AG10803 (cell line): Measurements from ENCODE around the gene ARL3.
"Not testable (repeated sequence)": the region's sequence is repeated elsewhere in the genome, so short reads cannot be mapped to it uniquely, and the experiment has no call there.

ENCODE experiments used
- DNase-seq: peaks from one replicate; pipeline ENCODE4 v3.0.0; 2010; ENCODE audit warnings: low read depth
- H3K4me3 ChIP-seq: 2 replicates; pipeline ENCODE4 v1.5.1; 2011; ENCODE audit warnings: mild to moderate bottlenecking, low read length, control low read depth
- CTCF ChIP-seq: conservative IDR thresholded peaks from 2 replicates; pipeline ENCODE4 v1.5.1; 2011; ENCODE audit warnings: mild to moderate bottlenecking, low read length, control low read depth, inconsistent platforms

Gene ARL3

GRCh38 chr10:102702742-102703141 is 11.5 kb downstream of the ARL3 start:
- H3K4me3 ChIP-seq = no peak overlapping the region
- no peak for DNase-seq
- TF ChIP-seq CTCF = no peak

- DNase-seq = no peak
- H3K4me3 ChIP-seq = no peak overlapping the region
- no peak for TF ChIP-seq CTCF
These were observed 12.4 kb downstream of the ARL3 start for GRCh38 chr10:102701796-102702195.

DNA sequence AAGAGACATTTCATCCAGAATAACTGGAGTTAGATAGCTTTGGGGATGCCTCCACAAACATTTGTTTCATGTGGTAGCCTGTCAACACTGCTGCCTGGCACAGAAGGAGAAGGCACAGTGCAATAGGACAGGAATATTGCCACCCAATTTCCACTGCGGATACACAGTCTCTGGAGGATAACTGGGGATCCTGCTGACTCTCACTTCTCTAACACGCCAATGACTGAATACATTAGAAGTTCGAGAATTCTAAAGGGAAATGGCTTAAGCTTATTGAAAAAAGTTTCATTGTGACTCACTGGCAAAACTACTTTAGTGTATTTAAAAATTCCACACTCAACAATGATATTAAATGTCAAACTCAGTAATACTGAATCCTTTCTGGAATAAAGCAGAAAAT is 12.9 kb downstream of the ARL3 start:
- no peak overlapping the region for H3K4me3 ChIP-seq
- DNase-seq = no peak
- TF ChIP-seq CTCF = no peak

GRCh38 chr10:102698894-102699293 is 15.3 kb downstream of the ARL3 start:
- DNase-seq = no peak
- H3K4me3 ChIP-seq = no peak overlapping the region
- TF ChIP-seq CTCF = no peak

- DNase-seq = no peak
- H3K4me3 ChIP-seq = no peak overlapping the region
- TF ChIP-seq CTCF = no peak
These were observed 17.5 kb downstream of the ARL3 start for GRCh38 chr10:102696736-102697135.

DNA sequence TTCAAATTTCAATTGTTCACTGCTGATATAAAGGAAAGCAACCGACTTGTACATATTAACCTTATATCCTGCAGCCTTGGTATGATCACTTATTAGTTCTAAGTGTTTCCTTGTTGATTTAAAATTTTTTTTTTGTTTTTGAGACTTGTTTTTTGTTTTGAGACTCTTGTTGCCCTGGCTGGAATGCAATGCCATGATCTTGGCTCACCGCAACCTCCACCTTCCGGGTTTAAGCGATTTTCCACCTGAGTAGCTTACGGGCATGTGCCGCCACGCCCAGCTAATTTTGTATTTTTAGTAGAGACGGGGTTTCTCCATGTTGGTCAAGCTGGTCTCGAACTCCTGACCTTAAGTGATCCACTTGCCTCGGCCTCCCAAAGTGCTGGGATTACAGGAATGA is 18.8 kb downstream of the ARL3 start:
- DNase-seq, H3K4me3 ChIP-seq: not testable (repeated sequence)

DNA sequence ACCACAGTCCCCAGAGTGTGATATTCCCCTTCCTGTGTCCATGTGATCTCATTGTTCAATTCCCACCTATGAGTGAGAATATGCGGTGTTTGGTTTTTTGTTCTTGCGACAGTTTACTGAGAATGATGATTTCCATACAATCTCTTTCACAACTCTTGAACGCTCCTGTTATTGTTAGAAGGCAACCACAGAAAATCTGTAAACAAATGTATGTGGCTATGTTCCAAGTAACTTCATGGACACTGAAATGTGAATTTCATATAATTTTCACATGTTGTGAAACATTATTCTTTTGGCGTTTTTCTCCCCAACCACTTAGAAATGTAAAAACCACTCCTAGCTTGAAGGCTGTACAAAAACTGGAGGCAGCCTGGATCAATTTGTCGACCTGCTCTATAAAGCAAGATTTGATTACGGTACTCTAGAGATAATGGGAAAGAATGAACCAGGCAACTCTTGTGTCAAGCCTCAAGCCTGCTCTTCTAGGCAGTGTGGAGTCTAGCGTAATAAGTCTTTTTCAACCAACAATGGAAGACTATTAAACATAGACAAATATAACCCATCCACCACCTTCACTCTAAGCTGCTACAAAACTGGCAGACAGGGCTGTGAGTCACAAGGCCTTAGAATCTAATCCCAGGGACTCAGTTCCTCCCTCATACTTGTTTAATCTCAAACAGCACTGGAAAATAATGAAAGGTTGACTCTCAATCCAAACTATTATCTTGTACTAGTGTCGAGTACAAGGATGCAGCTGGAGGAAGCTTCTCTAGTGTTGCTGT is 22.7 kb downstream of the ARL3 start:
- DNase-seq = peak; percentile 81
- TF ChIP-seq CTCF = no peak
- no peak overlapping the region for H3K4me3 ChIP-seq
